Large intestine (tissue), 3 donors: ENCODE results near the gene CMIP. TPM values are rescaled to one million over a fixed set of nuclear protein-coding genes. Genes with fewer than 3 reads are reported as not detected.
"Not testable (repeated sequence)": the region's sequence is repeated elsewhere in the genome, so short reads cannot be mapped to it uniquely, and the experiment has no call there.

Source experiments
- DNase-seq, 2 donors: peaks; one replicate each; pipeline versions ENCODE4 v3.0.0 to v3.0.0-alpha.2; 2013
- H3K27ac ChIP-seq: one replicate; pipeline ENCODE4 v1.5.1; 2013; ENCODE audit warnings: low read length
- H3K27me3 ChIP-seq: 2 replicates; pipeline ENCODE4 v1.6.1; 2013; ENCODE audit warnings: low read length; ENCODE audit not compliant: control insufficient read depth, insufficient read depth
- H3K36me3 ChIP-seq: 2 replicates; pipeline ENCODE4 v1.6.1; 2013; ENCODE audit warnings: low read length; ENCODE audit not compliant: control insufficient read depth, insufficient read depth
- H3K4me1 ChIP-seq: one replicate; pipeline ENCODE4 v1.6.1; 2013; ENCODE audit warnings: low read length; ENCODE audit not compliant: control insufficient read depth, insufficient read depth
- H3K4me3 ChIP-seq: one replicate; pipeline ENCODE4 v1.5.1; 2013; ENCODE audit warnings: low read length
- H3K9me3 ChIP-seq: one replicate; pipeline ENCODE4 v1.6.1; 2013; ENCODE audit warnings: mild to moderate bottlenecking, low read depth, low read length, moderate library complexity; ENCODE audit not compliant: control insufficient read depth
- WGBS: methylation state at CpG from one replicate; pipeline ENCODE4 v1.1.5; 2013; ENCODE audit warnings: low lambda C conversion rate; ENCODE audit not compliant: insufficient coverage; 5-methylcytosine and 5-hydroxymethylcytosine counted together
- polyA plus RNA-seq: library from polyadenylated mRNA; unstranded; fragments of 120-200 nt; gene quantifications from one replicate; pipeline ENCODE4 v1.2.1, GENCODE V29; 2013

The CMIP gene
- polyA plus RNA-seq, 1 donor: 64.5 TPM

DNA sequence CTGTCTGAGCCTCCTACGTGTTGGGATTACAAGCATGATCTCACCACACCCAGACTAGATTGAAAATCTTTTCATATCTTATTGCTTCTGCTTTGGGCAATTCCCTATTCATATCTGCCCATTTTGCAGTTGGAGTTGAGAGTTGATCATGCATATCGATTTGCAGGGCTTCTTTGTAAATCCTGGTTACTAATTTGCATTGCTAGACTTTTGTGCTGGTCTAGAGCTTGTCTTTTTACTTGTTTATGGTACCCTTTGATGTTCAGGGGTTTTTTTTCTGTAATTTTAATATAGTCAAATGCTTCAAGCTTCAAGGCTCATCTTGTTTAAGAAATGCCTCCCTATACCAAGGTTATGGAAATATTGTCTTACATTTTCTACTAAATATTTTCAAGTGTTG, 23.5 kb upstream of the CMIP start:
- H3K4me1 ChIP-seq: no peaks in the 10 kb centered on the region
- H3K27ac ChIP-seq: no peak overlapping the region
- 100% methylated on average over 1 of the region's 2 CpGs for whole genome bisulfite sequencing
- peaks cover 3% of the 10 kb centered on the region for H3K9me3 ChIP-seq
- H3K36me3 ChIP-seq: no peaks in the 10 kb centered on the region
- no peak overlapping the region for H3K4me3 ChIP-seq
- no peaks in the 10 kb centered on the region for H3K27me3 ChIP-seq
- DNase-seq: no peak

DNA sequence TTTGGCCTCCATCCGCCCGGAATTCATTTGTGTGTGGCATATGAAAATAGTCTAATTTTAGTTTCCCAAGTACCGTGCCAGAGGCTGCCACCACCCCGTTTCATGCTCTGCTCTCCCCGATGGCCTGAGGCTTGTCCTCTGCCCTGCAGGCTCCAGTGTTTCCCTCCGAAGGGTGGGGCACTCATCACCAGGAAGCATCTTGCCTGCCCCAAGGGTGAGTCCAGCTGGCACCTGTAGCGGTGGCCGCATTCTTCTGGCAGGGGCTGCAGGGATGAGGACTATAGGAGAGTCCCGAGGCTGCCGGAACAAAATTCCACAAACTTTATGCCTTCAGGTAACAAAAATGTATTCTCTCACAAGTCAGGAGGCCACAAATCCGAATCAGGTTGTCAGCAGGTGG, 23.1 kb upstream of the CMIP start:
- no peaks in the 10 kb centered on the region for H3K4me1 ChIP-seq
- no peak overlapping the region for H3K27ac ChIP-seq
- no peaks in the 10 kb centered on the region for H3K27me3 ChIP-seq
- no peaks in the 10 kb centered on the region for H3K36me3 ChIP-seq
- no peak overlapping the region for H3K4me3 ChIP-seq
- no CpG with 5 or more reads among the region's 11 CpGs for WGBS
- H3K9me3 ChIP-seq: peaks cover 3% of the 10 kb centered on the region
- DNase-seq: no peak

DNA sequence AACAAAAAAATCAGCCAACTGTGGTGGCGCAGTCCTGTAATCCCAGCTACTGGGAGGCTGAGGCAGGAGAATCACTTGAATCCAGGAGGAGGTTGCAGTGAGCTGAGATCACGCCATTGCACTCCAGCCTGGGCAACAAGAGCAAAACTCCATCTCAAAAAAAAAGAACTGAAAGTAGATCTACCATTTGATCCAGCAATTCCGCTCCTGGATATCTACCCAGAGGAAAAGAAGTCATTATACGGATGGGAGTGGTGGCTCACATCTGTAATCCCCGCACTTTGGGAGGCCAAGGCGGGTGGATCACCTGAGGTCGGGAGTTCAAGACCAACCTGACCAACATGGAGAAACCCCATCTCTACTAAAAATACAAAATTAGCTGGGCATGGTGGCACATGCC, 22.5 kb upstream of the CMIP start:
- no CpG with 5 or more reads among the region's 7 CpGs for WGBS
- not testable (repeated sequence) for H3K9me3 ChIP-seq, H3K4me1 ChIP-seq, H3K27me3 ChIP-seq, DNase-seq, H3K4me3 ChIP-seq, H3K27ac ChIP-seq, H3K36me3 ChIP-seq

DNA sequence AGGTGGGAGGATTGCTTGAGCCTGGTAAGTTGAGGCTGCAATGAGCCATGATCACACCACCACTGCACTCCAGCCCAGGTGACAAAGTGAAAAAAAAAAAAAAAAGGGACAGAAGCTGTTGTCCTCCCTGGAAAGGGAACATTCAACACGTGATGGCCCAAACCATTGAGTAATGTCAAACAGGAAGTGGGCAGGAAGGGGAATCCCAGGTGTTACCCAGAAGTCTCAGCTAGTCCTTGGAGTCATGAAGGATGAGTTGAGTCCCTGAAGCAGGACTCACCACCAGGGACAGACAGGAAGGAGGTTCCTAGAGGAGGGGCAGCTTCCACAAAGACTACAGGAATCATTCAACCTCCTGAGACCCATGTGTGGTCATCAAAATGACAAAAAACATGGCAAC, 19.8 kb upstream of the CMIP start:
- no CpG with 5 or more reads among the region's 1 CpG for WGBS
- DNase-seq: peak in 1 of 2 donors; percentile 22
- H3K4me1 ChIP-seq: no peaks in the 10 kb centered on the region
- no peak overlapping the region for H3K27ac ChIP-seq
- no peaks in the 10 kb centered on the region for H3K36me3 ChIP-seq
- H3K4me3 ChIP-seq: no peak overlapping the region
- H3K27me3 ChIP-seq: no peaks in the 10 kb centered on the region
- H3K9me3 ChIP-seq: peaks cover 3% of the 10 kb centered on the region

DNA sequence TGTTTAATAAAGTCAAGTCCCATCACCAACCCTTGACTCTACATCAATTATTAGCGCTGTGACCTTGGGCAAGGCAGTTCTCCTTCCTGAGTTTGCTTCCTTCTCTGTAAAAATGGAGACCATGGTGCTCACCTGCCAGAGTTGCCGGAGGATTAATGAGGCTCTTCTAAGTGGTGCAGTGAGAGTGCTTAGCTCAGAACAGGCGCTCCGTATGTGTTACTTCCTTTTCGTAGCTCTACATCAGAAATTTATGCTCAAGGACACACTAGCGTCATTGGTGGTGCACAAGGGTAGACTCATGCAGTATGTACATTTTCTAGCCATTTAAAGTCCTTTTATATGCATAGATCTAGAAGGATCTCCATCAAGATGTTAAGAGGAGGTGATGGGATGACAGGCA, 17.4 kb upstream of the CMIP start:
- Histone ChIP-seq H3K36me3 (no peaks in the 10 kb centered on the region), H3K9me3 (no peaks in the 10 kb centered on the region), H3K4me3 (no peak overlapping the region), H3K27me3 (no peaks in the 10 kb centered on the region), H3K4me1 (no peaks in the 10 kb centered on the region), H3K27ac (no peak overlapping the region)
- DNase-seq: no peak
- WGBS: no CpG with 5 or more reads among the region's 6 CpGs

DNA sequence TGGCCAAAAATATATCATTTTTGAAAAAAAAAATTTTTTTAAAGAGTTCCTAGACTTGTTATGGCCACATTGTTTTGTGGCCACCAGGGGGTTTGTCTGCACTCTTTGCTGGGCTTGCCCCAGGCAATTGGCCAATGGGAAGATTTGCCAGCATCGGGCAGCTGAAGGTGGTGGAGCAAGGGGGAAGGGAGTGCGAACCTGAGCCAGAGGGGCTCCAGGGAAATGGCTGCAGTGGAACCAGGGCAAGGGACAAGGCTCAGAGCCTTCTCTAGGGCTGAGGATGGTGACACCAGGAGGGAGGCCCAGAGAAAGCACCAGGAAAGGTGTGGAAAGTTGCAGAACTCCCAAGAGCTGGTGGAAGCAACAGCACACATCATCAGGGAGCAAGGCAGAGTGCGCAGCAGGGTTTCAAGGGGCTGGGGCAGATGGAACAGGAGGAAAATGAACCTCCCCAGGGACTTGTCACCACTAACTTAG, 15.5 kb upstream of the CMIP start:
- no peak for DNase-seq
- WGBS: no CpG with 5 or more reads among the region's 3 CpGs

DNA sequence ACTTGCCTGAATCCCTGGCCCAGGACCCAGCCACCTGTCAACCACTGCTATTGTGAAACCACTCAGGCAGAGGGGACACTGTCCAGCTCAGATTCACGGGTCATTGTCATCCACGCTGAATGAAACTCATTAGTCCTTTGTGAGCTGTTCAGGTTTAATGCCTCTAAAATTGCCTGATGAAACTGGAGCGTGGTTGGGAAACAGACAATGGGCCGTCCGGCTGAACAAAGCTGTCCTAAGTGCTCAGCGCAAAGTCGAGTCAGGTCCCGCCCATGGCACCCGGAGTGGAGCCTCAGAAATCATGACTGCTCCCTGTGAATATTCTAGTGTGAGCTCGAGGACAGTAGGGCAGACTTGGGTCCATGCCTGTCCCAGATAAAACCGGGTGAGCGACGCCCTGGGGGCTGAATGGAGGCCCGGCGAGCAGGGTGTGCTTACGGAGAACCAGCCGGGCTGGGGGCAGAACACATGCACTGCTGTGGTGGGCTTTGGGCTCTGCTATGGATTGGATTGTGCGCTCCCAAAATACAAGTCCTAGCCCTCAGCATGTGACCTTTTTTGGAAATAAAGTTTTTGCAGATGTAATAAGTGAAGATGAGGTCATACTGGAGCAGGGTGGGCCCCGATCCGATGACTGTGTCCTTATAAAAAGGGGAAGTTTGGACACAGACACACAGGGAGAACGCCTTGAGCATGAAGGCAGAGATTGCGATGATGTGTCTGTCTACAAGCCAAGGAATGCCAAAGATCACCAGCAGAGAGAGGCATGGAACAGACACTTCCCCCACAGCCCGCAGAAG, 12.9 kb upstream of the CMIP start:
- no CpG with 5 or more reads among the region's 23 CpGs for WGBS
- H3K4me1 ChIP-seq: no peaks in the 10 kb centered on the region
- H3K36me3 ChIP-seq: no peaks in the 10 kb centered on the region
- H3K9me3 ChIP-seq: no peaks in the 10 kb centered on the region
- no peak overlapping the region for H3K4me3 ChIP-seq
- no peaks in the 10 kb centered on the region for H3K27me3 ChIP-seq
- no peak overlapping the region for H3K27ac ChIP-seq
- DNase-seq: no peak

More for the DNA sequence above, 15.5 kb upstream of the CMIP start:
- Histone ChIP-seq H3K36me3 (no peaks in the 10 kb centered on the region), H3K9me3 (no peaks in the 10 kb centered on the region), H3K27ac (no peak overlapping the region), H3K4me1 (no peaks in the 10 kb centered on the region), H3K27me3 (no peaks in the 10 kb centered on the region), H3K4me3 (no peak overlapping the region)

DNA sequence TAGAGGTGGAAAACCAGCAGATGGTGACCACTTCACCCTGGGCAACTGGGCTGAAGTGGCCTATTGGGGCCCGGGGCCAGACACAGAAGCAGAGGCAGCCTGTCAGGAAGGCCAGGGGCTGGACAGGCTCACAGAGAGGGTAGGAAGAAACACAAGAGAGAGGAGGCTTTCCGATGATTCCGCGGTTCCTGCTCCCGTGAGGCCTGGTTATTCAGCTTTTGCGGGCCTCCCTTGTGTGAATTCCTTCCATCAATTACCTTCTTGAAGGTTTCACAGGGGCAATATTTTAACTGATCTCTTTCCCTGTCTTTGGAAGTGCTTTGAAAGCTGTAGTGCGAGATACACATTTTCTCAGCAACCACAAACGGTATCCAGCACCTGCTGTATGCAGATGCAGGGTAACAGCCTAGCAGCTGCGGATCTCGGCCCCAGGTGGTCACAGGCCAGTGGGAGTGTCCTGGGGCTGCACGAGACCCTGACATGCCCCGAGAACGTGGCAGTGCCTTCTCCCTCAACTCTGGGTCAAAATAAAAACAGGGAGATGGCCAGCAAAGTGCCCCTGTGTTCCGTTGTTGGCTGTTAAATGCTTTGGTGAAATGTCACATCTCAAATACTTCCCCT, 11.6 kb upstream of the CMIP start:
- DNase-seq: no peak
- no CpG with 5 or more reads among the region's 14 CpGs for WGBS
- H3K4me1 ChIP-seq: no peaks in the 10 kb centered on the region
- no peaks in the 10 kb centered on the region for H3K36me3 ChIP-seq
- no peak overlapping the region for H3K27ac ChIP-seq
- H3K9me3 ChIP-seq: no peaks in the 10 kb centered on the region
- no peak overlapping the region for H3K4me3 ChIP-seq
- H3K27me3 ChIP-seq: no peaks in the 10 kb centered on the region

DNA sequence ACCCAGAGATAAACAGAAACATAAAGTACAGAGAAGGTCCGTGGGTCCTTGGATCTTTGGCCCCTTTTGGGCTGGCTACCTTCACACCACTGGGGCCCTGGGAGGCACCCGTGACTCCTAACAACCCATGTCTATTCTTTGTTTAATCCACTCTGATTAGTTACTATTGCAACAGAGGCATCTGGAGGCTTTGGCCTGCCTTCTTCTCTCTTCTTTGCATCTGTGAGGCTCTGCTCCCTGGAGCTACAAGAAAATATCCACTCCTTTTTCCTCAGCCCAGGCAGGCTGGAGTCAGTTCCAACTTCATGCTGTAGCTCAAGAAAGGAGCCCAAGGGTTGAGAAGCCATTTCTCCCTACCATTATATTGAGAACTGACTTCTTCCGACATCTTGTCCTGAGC, 9.5 kb upstream of the CMIP start:
- H3K27ac ChIP-seq: no peak overlapping the region
- no peaks in the 10 kb centered on the region for H3K4me1 ChIP-seq
- H3K9me3 ChIP-seq: no peaks in the 10 kb centered on the region
- no CpG with 5 or more reads among the region's 3 CpGs for WGBS
- no peak overlapping the region for H3K4me3 ChIP-seq
- H3K36me3 ChIP-seq: no peaks in the 10 kb centered on the region
- DNase-seq: no peak
- peaks cover 2% of the 10 kb centered on the region for H3K27me3 ChIP-seq

DNA sequence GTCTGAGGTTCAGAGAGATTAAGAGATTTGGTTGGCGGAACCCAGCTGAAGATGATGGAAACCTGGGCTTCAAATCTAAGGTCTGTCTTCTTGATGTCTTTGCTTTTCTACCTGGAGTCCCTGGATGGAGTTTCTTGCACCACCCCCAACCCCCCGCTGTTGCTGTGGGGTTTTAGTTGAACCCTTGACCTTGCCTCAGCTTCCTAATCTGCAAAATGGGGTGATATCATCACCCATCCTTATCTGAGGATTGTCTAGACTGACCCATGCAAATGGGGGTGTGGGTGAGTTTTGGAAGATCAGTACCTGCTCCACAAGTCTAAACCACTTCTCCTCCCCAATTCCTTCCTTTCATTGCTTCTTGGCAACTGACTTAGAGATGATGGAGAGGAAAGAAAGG, 9.0 kb upstream of the CMIP start:
- no CpG with 5 or more reads among the region's 2 CpGs for WGBS
- Histone ChIP-seq H3K9me3 (no peaks in the 10 kb centered on the region), H3K4me1 (no peaks in the 10 kb centered on the region), H3K27me3 (peaks cover 2% of the 10 kb centered on the region), H3K4me3 (no peak overlapping the region), H3K36me3 (no peaks in the 10 kb centered on the region), H3K27ac (no peak overlapping the region)
- DNase-seq: no peak

DNA sequence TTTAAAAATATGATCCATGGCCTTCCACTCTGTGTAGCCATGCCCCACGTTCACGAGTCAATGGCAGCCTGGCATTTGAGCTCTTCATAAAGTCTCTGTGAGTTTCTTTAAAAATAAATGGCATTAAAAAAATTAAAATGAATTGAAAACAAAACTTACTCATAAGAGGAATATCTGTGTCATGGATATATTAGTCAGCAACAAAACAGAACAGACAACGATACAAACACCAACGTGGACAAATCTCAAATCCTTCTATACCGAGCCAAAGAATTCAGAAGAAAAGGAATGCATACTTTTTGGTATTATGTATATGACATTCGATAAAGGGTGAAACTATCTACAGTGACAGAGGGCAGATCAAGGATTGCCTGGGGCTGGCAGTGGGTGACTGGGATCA, 8.2 kb upstream of the CMIP start:
- no peaks in the 10 kb centered on the region for H3K36me3 ChIP-seq
- no peaks in the 10 kb centered on the region for H3K9me3 ChIP-seq
- H3K27ac ChIP-seq: no peak overlapping the region
- no peak overlapping the region for H3K4me3 ChIP-seq
- DNase-seq: no peak
- H3K4me1 ChIP-seq: no peaks in the 10 kb centered on the region
- H3K27me3 ChIP-seq: peaks cover 2% of the 10 kb centered on the region
- WGBS: 92% methylated on average over 2 of the region's 6 CpGs
